Activated naive CD8-positive, alpha-beta T cell treated with anti-CD3 and anti-CD28 coated beads, Interleukin-2, amount 50 U/mL, for 16 hours (primary cell): ENCODE measurements around the gene CYBB.

ENCODE experiments used
- DNase-seq: peaks from one replicate; pipeline ENCODE4 v3.0.0-alpha.2; 2020; ENCODE audit warnings: low read depth, low spot score

Gene CYBB

GRCh38 chrX:37785569-37785968 lies 5.7 kb downstream of the CYBB start:
- no peak for DNase-seq

DNA sequence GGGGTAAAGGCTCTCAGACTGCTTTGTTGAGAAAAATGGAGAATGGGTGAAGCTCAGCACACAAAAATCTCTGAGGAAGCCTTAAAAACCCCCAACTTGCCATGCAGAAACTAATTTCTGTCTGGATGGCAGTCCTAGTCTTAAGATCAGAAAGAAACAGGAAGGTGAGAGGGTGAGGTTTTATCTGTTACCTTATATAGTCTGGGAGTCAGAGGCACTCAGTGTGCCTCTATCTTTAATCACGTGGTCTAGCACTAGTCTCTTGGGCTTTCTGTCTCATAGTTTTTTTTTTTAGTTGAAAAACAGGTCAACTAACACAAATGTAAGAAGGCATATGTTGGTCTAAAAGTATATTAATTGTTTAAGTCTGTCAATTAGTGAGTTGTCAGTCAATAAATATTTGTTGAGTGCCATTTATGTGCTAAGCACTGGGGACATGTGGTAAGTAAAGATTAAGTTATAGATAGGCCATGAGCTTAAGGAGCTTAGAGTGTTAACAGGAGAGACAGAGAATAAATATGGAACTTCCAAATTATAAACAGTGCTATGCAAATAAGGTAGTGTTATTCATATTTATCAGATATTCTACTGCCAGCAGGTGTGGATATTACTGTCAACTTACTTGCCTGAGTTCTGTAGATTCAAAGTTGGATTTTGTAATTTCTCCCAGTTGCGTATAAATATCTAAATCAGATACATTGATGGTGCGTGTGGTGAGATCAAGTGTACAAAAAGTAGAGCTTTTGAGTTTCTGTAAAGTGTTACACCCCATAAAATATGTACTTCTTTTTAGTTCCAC lies 7.0 kb downstream of the CYBB start:
- DNase-seq = no peak

DNA sequence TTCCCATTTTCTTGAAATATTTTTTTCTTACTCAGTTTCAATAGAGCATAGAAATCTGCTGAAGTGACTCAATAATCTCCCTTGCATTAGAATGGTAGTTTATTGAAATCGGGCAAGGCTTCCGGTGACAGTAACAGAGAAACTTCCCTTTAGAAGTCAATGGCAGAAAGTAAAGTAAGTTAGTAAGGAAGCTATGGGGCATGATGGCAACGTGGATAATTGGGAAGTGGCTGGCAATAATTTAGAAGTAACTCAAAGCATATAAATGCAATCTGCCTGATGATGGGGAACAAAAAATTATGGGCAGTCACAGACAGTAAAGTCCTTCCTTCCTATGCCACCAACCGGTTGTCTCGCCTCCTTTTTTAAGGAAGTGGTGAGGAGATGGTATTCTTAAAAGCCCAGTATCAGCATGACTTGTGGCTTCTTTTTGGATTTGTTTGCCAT lies 7.6 kb downstream of the CYBB start:
- DNase-seq = no peak

DNA sequence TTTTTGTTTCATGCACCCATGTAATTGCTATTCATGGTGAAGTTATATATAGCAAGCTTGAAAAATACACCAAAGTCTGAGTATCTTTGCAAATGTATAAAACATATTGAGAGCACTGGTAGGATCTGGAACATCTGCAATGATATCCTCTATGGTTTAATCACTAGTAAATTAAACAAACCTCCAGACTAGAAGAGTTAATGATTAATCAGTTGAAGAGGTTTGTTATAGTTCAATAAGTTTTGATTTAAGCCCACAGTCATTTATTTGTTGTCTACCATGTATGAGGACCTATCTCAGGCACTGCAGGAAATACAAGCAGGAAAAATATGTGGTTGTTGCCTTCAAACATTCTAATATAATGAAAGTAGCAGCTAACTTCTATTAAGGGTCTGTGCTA lies 16.5 kb downstream of the CYBB start:
- no peak for DNase-seq

GRCh38 chrX:37796805-37797204 lies 16.9 kb downstream of the CYBB start:
- no peak for DNase-seq

GRCh38 chrX:37799936-37800335 lies 20.1 kb downstream of the CYBB start:
- no peak for DNase-seq

- DNase-seq = no peak
These were observed 20.9 kb downstream of the CYBB start for GRCh38 chrX:37800717-37801116.

- no peak for DNase-seq
These were observed 22.2 kb downstream of the CYBB start for GRCh38 chrX:37802028-37802427.

- no peak for DNase-seq
These were observed 23.2 kb downstream of the CYBB start for GRCh38 chrX:37803057-37803456.

DNA sequence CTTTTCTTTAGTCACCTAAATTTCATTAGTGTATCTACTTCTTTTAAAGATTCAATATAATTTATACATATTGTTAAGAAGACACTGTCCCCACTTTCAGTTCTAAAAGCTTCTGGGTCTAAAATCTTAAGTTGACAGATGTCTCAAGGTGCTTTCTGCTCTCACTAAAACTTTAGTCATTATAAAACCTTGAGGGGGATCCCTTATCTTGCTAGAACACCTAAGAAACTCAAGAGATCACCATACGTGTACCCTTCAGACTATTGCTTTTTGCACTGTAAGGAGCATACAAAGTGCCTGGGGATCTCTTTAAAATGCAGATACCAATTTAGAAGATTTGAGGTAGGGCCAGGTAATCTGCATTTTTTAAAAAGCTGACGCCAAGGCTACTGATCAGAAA lies 30.1 kb downstream of the CYBB start:
- DNase-seq = no peak

DNA sequence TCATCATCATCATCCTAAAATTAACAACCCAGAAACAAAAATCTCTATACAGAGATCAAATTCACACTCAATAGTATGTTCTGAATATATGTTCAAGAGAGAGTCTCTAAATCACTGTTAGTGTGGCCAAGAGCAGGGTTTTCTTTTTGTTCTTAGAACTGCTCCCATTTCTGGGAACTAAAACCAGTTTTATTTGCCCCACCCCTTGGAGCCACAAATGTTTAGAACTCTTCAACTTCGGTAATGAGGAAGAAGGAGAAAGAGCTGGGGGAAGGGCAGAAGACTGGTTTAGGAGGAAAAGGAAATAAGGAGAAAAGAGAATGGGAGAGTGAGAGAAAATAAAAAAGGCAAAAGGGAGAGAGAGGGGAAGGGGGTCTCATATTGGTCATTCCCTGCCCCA lies 32.3 kb downstream of the CYBB start:
- DNase-seq = no peak

DNA sequence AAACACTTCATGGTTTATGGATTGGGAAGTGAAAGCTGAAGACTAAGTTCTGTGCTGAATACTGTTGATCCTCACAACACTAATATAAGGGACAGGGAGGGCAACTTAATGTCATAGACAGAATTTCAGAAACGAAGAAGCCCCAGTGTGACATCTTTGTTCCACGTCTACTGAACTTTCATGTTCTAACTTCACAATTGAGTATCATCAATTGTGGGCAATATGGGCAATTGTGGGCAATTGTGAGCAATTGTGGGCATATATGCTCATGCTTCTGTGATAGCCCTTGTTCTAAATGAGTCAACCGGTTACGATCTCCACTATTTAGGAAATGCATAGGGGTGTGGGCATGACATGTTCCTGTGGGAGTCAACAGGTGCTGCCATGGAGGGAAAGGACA lies 33.7 kb downstream of the CYBB start:
- DNase-seq = no peak

GRCh38 chrX:37815366-37815765 lies 35.5 kb downstream of the CYBB start:
- no peak for DNase-seq

DNA sequence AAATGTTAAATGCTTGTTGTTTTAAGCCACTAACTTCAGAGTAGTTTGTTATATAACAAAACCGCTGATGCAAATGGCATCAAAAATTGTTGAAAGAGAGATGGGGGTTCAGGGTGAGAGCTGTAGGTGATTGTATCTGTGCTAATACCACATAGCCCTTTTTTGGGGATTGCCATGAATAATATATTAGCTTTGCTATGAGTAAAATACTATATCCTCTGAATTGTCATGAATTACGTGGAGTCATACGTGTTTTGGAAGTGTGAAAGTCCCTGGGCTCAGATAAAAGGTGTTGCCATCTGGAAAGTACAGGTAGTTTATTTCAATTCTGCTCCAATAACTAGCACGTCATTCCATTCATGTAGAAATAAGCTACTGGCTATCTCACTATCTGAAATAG lies 36.9 kb downstream of the CYBB start:
- no peak for DNase-seq

- no peak for DNase-seq
These were observed 37.3 kb downstream of the CYBB start for GRCh38 chrX:37817176-37817575.

DNA sequence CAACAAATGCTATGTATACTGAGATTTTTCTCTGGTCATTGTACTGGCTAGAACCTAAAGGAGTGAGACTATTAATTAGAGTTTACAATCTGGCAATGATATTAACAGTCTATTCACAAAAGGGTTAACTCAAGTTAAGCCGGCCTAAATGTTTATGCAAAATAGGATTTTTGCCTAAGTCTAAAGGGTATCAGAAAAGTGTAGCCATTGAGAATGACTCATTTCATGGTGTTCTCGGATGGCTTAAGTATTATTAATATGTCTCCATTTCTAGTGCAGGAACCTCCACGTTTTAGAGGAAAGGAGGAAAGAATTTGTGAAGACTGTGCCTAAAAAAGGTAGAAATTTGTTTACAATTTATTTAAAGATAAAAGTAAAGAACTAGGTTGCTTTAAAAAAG lies 37.7 kb downstream of the CYBB start:
- DNase-seq = no peak

- DNase-seq = no peak
These were observed 38.2 kb downstream of the CYBB start for GRCh38 chrX:37818031-37818430.

- no peak for DNase-seq
These were observed 40.8 kb downstream of the CYBB start for GRCh38 chrX:37820646-37821045.

DNA sequence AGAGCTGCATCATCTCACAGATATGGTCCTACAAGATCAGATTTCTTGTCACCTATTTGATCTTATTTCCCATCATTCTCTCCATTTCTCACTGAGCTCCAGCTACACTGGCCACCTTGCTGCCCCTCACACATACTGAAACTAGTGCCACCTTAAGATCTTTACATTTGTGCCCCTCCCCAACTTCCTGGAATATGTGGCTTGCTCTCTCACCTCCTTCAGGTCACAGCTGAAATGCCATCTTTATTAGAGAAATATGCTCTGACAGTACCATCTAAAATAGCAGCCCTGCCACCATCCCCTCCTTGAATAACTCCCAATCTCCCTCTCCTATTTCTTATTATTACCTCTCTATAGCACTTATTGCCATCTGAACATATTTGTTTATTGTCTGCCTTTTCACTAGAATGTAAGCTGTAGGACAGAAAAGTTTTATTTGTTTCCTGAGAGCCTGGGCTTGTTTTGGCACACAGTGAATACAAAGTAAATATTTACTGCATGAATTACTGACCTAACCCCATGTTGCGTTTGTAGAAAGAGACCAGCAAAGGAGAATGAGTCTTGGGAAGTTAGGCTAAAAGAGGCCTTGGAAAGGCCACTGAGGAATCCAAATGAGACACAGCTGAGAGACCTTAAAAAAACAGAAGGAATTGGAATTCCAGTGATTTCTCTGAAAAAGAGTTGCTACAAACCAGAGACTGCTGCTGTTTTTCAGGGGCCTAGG lies 44.8 kb downstream of the CYBB start:
- no peak for DNase-seq

- no peak for DNase-seq
These were observed 45.5 kb downstream of the CYBB start for GRCh38 chrX:37825215-37825842.

- no peak for DNase-seq
These were observed 49.9 kb downstream of the CYBB start for GRCh38 chrX:37829721-37830120.

- DNase-seq = no peak
These were observed 50.5 kb downstream of the CYBB start for GRCh38 chrX:37830371-37830770.

- DNase-seq = no peak
These were observed 55.1 kb downstream of the CYBB start for GRCh38 chrX:37834937-37835336.
